PC-3 (cell line): ENCODE results near the gene ATG5. TPM values are rescaled to one million over a fixed set of nuclear protein-coding genes. Genes with fewer than 3 reads are reported as not detected.
"Not testable (repeated sequence)": the region's sequence is repeated elsewhere in the genome, so short reads cannot be mapped to it uniquely, and the experiment has no call there.

ENCODE experiments used
- ATAC-seq: fragments of 200-7000 bp; cut with Tn5 transposase; 2 replicates; pipeline ENCODE4 v1.9.1; 2020; ENCODE audit warnings: mild to moderate bottlenecking, moderate library complexity
- BruUV-seq: library from RNA; stranded (reverse); fragments of 400-500 nt; replicated peaks from 2 replicates; lab custom pipeline; 2021; lab: Mats Ljungman, UMichigan
- CTCF ChIA-PET: fragments of 300-600 bp; sonication (Branson Sonifier 250); formaldehyde crosslinking; loops from one replicate; lab custom pipeline; 2022; ENCODE audit warnings: antibody characterized with exemption; lab: Charles Lee
- POLR2A ChIA-PET: fragments of 300-600 bp; sonication (Branson Sonifier 250); formaldehyde crosslinking; loops from one replicate; lab custom pipeline; 2022; ENCODE audit warnings: antibody characterized with exemption; ENCODE audit not compliant: unreplicated experiment; lab: Charles Lee
- DNase-seq: peaks from one replicate; pipeline ENCODE4 v3.0.0-alpha.2; 2015
- H2AFZ ChIP-seq: fragments of 300-600 bp; sonication (generic); 2 replicates; pipeline ENCODE4 v1.6.0; 2016; ENCODE audit warnings: antibody characterized with exemption, low read length
- H3F3A ChIP-seq: fragments of 300-600 bp; sonication (generic); one replicate; pipeline ENCODE4 v1.6.0; 2017; ENCODE audit warnings: antibody characterized with exemption, low read length, control low read depth, mild to moderate bottlenecking; ENCODE audit not compliant: unreplicated experiment
- H3K27ac ChIP-seq: fragments of 300-600 bp; sonication (generic); 2 replicates; pipeline ENCODE4 v1.5.1; 2016; ENCODE audit warnings: mild to moderate bottlenecking, low read length
- H3K27me3 ChIP-seq: fragments of 300-600 bp; sonication (generic); 2 replicates; pipeline ENCODE4 v1.6.1; 2016; ENCODE audit warnings: low read length, mixed read lengths
- H3K36me3 ChIP-seq: fragments of 300-600 bp; sonication (generic); 2 replicates; pipeline ENCODE4 v1.6.1; 2016; ENCODE audit warnings: low read depth, mixed run types, low read length, mixed read lengths
- H3K4me1 ChIP-seq: fragments of 300-600 bp; sonication (generic); 2 replicates; pipeline ENCODE4 v1.5.1; 2016; ENCODE audit warnings: low read length; ENCODE audit not compliant: insufficient read depth
- H3K4me2 ChIP-seq: fragments of 300-600 bp; sonication (generic); 2 replicates; pipeline ENCODE4 v1.6.0; 2016; ENCODE audit warnings: low read length
- H3K4me3 ChIP-seq: fragments of 300-600 bp; sonication (generic); 2 replicates; pipeline ENCODE4 v1.5.1; 2016; ENCODE audit warnings: mild to moderate bottlenecking, low read length, mixed read lengths
- H3K79me2 ChIP-seq: fragments of 300-600 bp; sonication (generic); 2 replicates; pipeline ENCODE4 v1.6.1; 2017; ENCODE audit warnings: low read length, mixed read lengths
- H3K9ac ChIP-seq: fragments of 300-600 bp; sonication (generic); 2 replicates; pipeline ENCODE4 v1.6.0; 2016; ENCODE audit warnings: mild to moderate bottlenecking, low read length
- H3K9me2 ChIP-seq: fragments of 300-600 bp; sonication (generic); replicated peaks from 2 replicates; pipeline ENCODE4 v1.6.1; 2016; ENCODE audit warnings: mixed run types, low read length, mixed read lengths
- H3K9me3 ChIP-seq: fragments of 300-600 bp; sonication (generic); 2 replicates; pipeline ENCODE4 v1.6.1; 2016; ENCODE audit warnings: low read length, mixed read lengths
- H4K20me1 ChIP-seq: fragments of 300-600 bp; sonication (generic); 2 replicates; pipeline ENCODE4 v1.6.1; 2016; ENCODE audit warnings: low read length, mixed read lengths
- EZH2 ChIP-seq: fragments of 300-600 bp; sonication (generic); IDR thresholded peaks from one replicate; pipeline ENCODE4 v1.6.1; 2017; ENCODE audit warnings: antibody characterized with exemption, mild to moderate bottlenecking, low read length; ENCODE audit not compliant: unreplicated experiment
- EZH2phosphoT487 ChIP-seq: fragments of 300-600 bp; sonication (generic); IDR thresholded peaks from 2 replicates; pipeline ENCODE4 v1.6.1; 2018; ENCODE audit warnings: mild to moderate bottlenecking, antibody characterized with exemption, low read length, borderline replicate concordance
- intact Hi-C: fragments of 100-400 bp; cut with micrococcal nuclease; formaldehyde crosslinking; loops from 2 replicates; pipeline ENCODE4 v1.9.0; 2023
- total RNA-seq: library from RNA; depleted of rRNA; stranded (reverse); fragments of >200 nt; gene quantifications from 2 replicates; pipeline ENCODE4 v1.2.3, GENCODE V29; 2014
- TF ChIP-seq, protein P1 (sequence below): fragments of 300-600 bp; sonication (generic); conservative IDR thresholded peaks from 2 replicates; pipeline ENCODE4 v1.5.1; 2017; ENCODE audit warnings: antibody characterized with exemption, low read depth, mild to moderate bottlenecking, low read length

The ATG5 gene
- total RNA-seq, 1 experiment from 2014 or later, result 38.8 TPM

DNA sequence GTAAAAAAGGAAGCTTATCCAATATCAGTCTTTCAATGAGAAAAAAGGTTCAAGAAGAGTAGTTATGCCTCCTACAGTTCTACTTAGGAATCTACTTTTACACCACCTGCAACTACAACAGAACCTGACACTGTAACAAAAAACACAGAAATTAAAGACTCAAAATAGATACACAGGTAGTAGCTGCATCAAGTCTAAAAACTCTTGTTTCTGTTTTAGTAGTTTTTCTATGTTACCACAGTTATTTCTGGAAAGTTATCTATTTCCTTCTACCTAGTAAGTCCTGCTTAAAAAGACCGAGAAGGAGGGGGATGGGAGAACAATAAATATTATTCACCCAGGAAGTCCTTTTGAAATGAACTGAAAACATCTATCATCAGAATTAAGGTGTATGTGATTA is 52.5 kb downstream of the ATG5 start:
- no peak overlapping the region for H3K27ac ChIP-seq
- POLR2A ChIA-PET, result no interaction called here
- H3K79me2 ChIP-seq, result peaks cover 54% of the 10 kb centered on the region
- no TSS peak for BruUV-seq
- TF ChIP-seq EZH2phosphoT487 (no peak), EZH2 (no peak)
- TF ChIP-seq, protein P1, sequence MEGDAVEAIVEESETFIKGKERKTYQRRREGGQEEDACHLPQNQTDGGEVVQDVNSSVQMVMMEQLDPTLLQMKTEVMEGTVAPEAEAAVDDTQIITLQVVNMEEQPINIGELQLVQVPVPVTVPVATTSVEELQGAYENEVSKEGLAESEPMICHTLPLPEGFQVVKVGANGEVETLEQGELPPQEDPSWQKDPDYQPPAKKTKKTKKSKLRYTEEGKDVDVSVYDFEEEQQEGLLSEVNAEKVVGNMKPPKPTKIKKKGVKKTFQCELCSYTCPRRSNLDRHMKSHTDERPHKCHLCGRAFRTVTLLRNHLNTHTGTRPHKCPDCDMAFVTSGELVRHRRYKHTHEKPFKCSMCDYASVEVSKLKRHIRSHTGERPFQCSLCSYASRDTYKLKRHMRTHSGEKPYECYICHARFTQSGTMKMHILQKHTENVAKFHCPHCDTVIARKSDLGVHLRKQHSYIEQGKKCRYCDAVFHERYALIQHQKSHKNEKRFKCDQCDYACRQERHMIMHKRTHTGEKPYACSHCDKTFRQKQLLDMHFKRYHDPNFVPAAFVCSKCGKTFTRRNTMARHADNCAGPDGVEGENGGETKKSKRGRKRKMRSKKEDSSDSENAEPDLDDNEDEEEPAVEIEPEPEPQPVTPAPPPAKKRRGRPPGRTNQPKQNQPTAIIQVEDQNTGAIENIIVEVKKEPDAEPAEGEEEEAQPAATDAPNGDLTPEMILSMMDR, result no peak
- no peak for ATAC-seq
- H3K27me3 ChIP-seq, result no peaks in the 10 kb centered on the region
- no peaks in the 10 kb centered on the region for H3K36me3 ChIP-seq
- DNase-seq, result no peak
- CTCF ChIA-PET, result no interaction called here
- intact Hi-C loops, result no loop called here
- H3F3A ChIP-seq, result no peaks in the 10 kb centered on the region
- H3K4me3 ChIP-seq, result no peak overlapping the region
- H3K9me3 ChIP-seq, result no peaks in the 10 kb centered on the region
- peaks cover 21% of the 10 kb centered on the region for H3K4me1 ChIP-seq
- H4K20me1 ChIP-seq, result peaks cover 9% of the 10 kb centered on the region; the same call in 1 of the 2 replicates
- no peak overlapping the region for H2AFZ ChIP-seq
- H3K4me2 ChIP-seq, result no peak overlapping the region
- no peaks in the 10 kb centered on the region for H3K9me2 ChIP-seq
- no peak overlapping the region for H3K9ac ChIP-seq

GRCh38 chr6:106272287-106272686 is 53.3 kb downstream of the ATG5 start:
- intact Hi-C loops, result no loop called here
- no peak for ATAC-seq
- Histone ChIP-seq H3K9me2 (no peaks in the 10 kb centered on the region), H4K20me1 (peaks cover 9% of the 10 kb centered on the region; the same call in 1 of the 2 replicates), H3K4me1 (peaks cover 21% of the 10 kb centered on the region), H3K79me2 (peaks cover 60% of the 10 kb centered on the region), H3K27ac (no peak overlapping the region), H3K9ac (no peak overlapping the region), H2AFZ (no peak overlapping the region), H3K4me3 (no peak overlapping the region), H3F3A (no peaks in the 10 kb centered on the region), H3K9me3 (no peaks in the 10 kb centered on the region), H3K27me3 (no peaks in the 10 kb centered on the region), H3K36me3 (no peaks in the 10 kb centered on the region), H3K4me2 (no peak overlapping the region)
- CTCF ChIA-PET, result no interaction called here
- TF ChIP-seq, protein P1, result no peak
- no peak for TF ChIP-seq EZH2phosphoT487
- no peak for TF ChIP-seq EZH2
- POLR2A ChIA-PET, result no interaction called here
- no peak for DNase-seq
- no TSS peak for BruUV-seq

DNA sequence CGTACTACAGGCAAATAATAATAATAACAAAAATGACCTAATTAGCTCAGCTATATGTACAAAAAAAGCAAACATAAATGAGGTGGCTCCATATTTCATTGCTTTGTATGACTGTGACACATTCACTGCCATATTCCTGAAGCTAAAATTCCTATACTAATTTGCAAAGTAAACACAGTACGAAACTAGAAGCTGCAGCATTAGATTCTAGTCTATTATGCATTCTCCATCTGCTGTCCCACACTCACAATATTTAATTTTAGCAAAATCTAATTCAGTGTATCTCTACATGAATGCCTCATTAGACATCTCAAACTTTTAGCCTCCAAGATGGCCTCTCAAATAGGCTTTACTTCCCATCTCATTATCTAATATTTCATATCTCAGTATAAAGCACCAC is 55.1 kb downstream of the ATG5 start:
- H4K20me1 ChIP-seq, result peaks cover 9% of the 10 kb centered on the region; the same call in 1 of the 2 replicates
- intact Hi-C loops, result no loop called here
- H3K27ac ChIP-seq, result no peak overlapping the region
- DNase-seq (no peak), ATAC-seq (no peak)
- H2AFZ ChIP-seq, result no peak overlapping the region
- no peak overlapping the region for H3K9ac ChIP-seq
- no TSS peak for BruUV-seq
- H3K79me2 ChIP-seq, result peaks cover 76% of the 10 kb centered on the region
- POLR2A ChIA-PET, result no interaction called here
- H3F3A ChIP-seq, result no peaks in the 10 kb centered on the region
- peaks cover 14% of the 10 kb centered on the region for H3K4me1 ChIP-seq
- no peak for TF ChIP-seq EZH2phosphoT487
- TF ChIP-seq, protein P1, result no peak
- no peak for TF ChIP-seq EZH2
- no peaks in the 10 kb centered on the region for H3K36me3 ChIP-seq
- no peak overlapping the region for H3K4me2 ChIP-seq
- H3K9me3 ChIP-seq, result no peaks in the 10 kb centered on the region
- no peaks in the 10 kb centered on the region for H3K27me3 ChIP-seq
- no peaks in the 10 kb centered on the region for H3K9me2 ChIP-seq
- no peak overlapping the region for H3K4me3 ChIP-seq
- CTCF ChIA-PET, result no interaction called here

- H3K36me3 ChIP-seq, H3K4me1 ChIP-seq, CTCF ChIA-PET, H3K4me3 ChIP-seq, ATAC-seq, H3F3A ChIP-seq, H3K9me3 ChIP-seq, DNase-seq, intact Hi-C loops, BruUV-seq, H3K9me2 ChIP-seq, H3K27ac ChIP-seq, POLR2A ChIA-PET, H3K27me3 ChIP-seq, H3K9ac ChIP-seq, H2AFZ ChIP-seq, H3K4me2 ChIP-seq, H4K20me1 ChIP-seq: not testable (repeated sequence)
- peaks cover 71% of the 10 kb centered on the region for H3K79me2 ChIP-seq
Measured at GRCh38 chr6:106269268-106269919, 56.2 kb downstream of the ATG5 start.
